Stimulated activated naive CD8-positive, alpha-beta T cell treated with anti-CD3 and anti-CD28 coated beads, Interleukin-15, Interleukin-2, amounts not matched to agents 100 ng/mL and 50 ng/mL, for 24 hours (primary cell): ENCODE data around the gene FXYD4.

Experiments
- H3K27ac Mint-ChIP-seq: one replicate; pipeline ENCODE4 v1.8.0; 2021; ENCODE audit warnings: mild to moderate bottlenecking, mixed read lengths
- H3K27me3 Mint-ChIP-seq: one replicate; pipeline ENCODE4 v1.8.0; 2021; ENCODE audit warnings: mixed read lengths
- H3K36me3 Mint-ChIP-seq: one replicate; pipeline ENCODE4 v1.8.0; 2021; ENCODE audit warnings: low read depth, mixed read lengths
- H3K4me1 Mint-ChIP-seq: one replicate; pipeline ENCODE4 v1.8.0; 2021; ENCODE audit warnings: low read depth, mixed read lengths
- H3K4me3 Mint-ChIP-seq: one replicate; pipeline ENCODE4 v1.8.0; 2021; ENCODE audit warnings: mild to moderate bottlenecking, mixed read lengths
- H3K9me3 Mint-ChIP-seq: one replicate; pipeline ENCODE4 v1.8.0; 2021; ENCODE audit warnings: mixed read lengths

Gene FXYD4

DNA sequence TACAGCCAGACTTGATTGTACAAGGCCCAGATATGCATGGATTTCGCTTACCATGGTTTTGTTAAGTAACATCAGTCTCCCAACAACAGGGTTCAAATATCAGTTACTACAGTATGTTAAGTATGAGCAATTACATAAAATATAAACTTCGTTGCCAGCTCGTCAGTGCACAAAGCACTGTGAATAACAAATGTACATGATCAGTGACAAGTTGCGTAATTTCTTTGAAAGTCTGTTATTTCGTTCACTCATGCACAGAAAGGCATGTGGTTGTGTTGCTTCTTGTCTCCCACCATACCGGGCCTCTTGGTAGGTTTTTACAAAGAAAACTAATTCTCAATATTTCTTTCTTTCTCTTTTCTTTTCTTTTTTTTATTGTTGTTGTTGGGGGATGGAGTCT lies 53.0 kb downstream of the FXYD4 start:
- Mint-ChIP-seq H3K36me3 (no peaks in the 10 kb centered on the region), H3K9me3 (no peaks in the 10 kb centered on the region), H3K27ac (no peak overlapping the region), H3K4me1 (peaks cover 46% of the 10 kb centered on the region), H3K27me3 (no peaks in the 10 kb centered on the region), H3K4me3 (no peak overlapping the region)
